Karpas-422 (cell line): Measurements from ENCODE around the gene NCAM2. TPM values are rescaled to one million over a fixed set of nuclear protein-coding genes. Genes with fewer than 3 reads are reported as not detected.

Source experiments
- DNase-seq: peaks from one replicate; pipeline ENCODE4 v3.0.0-alpha.2; 2015
- H2AFZ ChIP-seq: fragments of 200-600 bp; sonication (generic); 2 replicates; pipeline ENCODE4 v1.6.1; 2014; ENCODE audit warnings: antibody characterized with exemption, low read length, mixed read lengths
- H3K27ac ChIP-seq: fragments of 200-600 bp; sonication (generic); 2 replicates; pipeline ENCODE4 v1.5.1; 2014; ENCODE audit warnings: mild to moderate bottlenecking, low read length, moderate library complexity
- H3K27me3 ChIP-seq: fragments of 200-600 bp; sonication (generic); 2 replicates; pipeline ENCODE4 v1.6.1; 2014; ENCODE audit warnings: low read length, mixed read lengths
- H3K36me3 ChIP-seq: fragments of 200-600 bp; sonication (generic); 2 replicates; pipeline ENCODE4 v1.6.1; 2014; ENCODE audit warnings: low read length, mixed read lengths; ENCODE audit not compliant: insufficient read depth
- H3K4me1 ChIP-seq: fragments of 200-600 bp; sonication (generic); 2 replicates; pipeline ENCODE4 v1.6.1; 2014; ENCODE audit warnings: mild to moderate bottlenecking, low read length, mixed read lengths
- H3K4me2 ChIP-seq: fragments of 200-600 bp; sonication (generic); 2 replicates; pipeline ENCODE4 v1.6.1; 2014; ENCODE audit warnings: low read length, low read depth, mild to moderate bottlenecking; ENCODE audit not compliant: poor library complexity, severe bottlenecking
- H3K4me3 ChIP-seq: fragments of 200-600 bp; sonication (generic); 2 replicates; pipeline ENCODE4 v1.5.1; 2014; ENCODE audit warnings: mild to moderate bottlenecking, antibody characterized with exemption, low read length, mixed read lengths
- H3K79me2 ChIP-seq: fragments of 200-600 bp; sonication (generic); 2 replicates; pipeline ENCODE4 v1.6.1; 2014; ENCODE audit warnings: mild to moderate bottlenecking, low read length, mixed read lengths
- H3K9ac ChIP-seq: fragments of 200-600 bp; sonication (generic); 2 replicates; pipeline ENCODE4 v1.6.0; 2014; ENCODE audit warnings: low read length
- H3K9me2 ChIP-seq: fragments of 200-600 bp; sonication (generic), shearing (Covaris generic); replicated peaks from 2 replicates; pipeline ENCODE4 v1.6.0; 2014; ENCODE audit warnings: mild to moderate bottlenecking, low read length, moderate library complexity; ENCODE audit not compliant: insufficient read depth
- H3K9me3 ChIP-seq: fragments of 300-700, 200-600 bp; sonication (generic); 2 replicates; pipeline ENCODE4 v1.6.1; 2014; ENCODE audit warnings: low read length, mixed read lengths
- H4K20me1 ChIP-seq: fragments of 200-600 bp; sonication (generic); 2 replicates; pipeline ENCODE4 v1.6.1; 2014; ENCODE audit warnings: mild to moderate bottlenecking, antibody characterized with exemption, low read length, low read depth; ENCODE audit not compliant: insufficient read depth
- total RNA-seq: library from RNA; depleted of rRNA; stranded (reverse); fragments of >200 nt; shearing (Covaris generic); gene quantifications from 2 replicates; pipeline ENCODE4 v1.2.3, GENCODE V29; 2014; ENCODE audit warnings: low replicate concordance

NCAM2 gene
- total RNA-seq, 1 experiment from 2014 or later = not detected

DNA sequence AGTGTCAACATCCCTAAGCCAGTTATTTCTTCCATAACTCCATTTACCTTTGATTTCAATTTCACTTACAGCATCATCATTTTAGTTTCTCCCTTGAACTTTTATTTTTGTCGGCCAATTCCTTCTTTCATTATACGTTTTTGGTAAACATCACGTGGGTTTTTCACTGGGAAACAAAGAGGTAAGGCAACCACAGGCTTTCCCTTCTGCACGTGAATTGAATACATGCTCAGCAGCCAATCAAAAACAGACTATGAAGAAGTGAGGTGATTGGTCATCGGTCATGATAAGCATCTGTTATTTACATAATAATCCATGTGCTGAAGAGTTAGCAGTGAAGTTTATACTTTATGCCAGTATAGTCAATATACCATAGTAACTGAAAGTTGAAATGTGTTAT, 98.7 kb downstream of the NCAM2 start:
- no peak overlapping the region for H3K27ac ChIP-seq
- no peak for DNase-seq
- H3K4me2 ChIP-seq = no peak overlapping the region
- H3K4me1 ChIP-seq = no peaks in the 10 kb centered on the region
- no peak overlapping the region for H2AFZ ChIP-seq
- no peaks in the 10 kb centered on the region for H4K20me1 ChIP-seq
- H3K79me2 ChIP-seq = no peaks in the 10 kb centered on the region
- H3K9me2 ChIP-seq = no peaks in the 10 kb centered on the region
- no peaks in the 10 kb centered on the region for H3K9me3 ChIP-seq
- H3K27me3 ChIP-seq = no peaks in the 10 kb centered on the region
- H3K9ac ChIP-seq = no peak overlapping the region
- no peaks in the 10 kb centered on the region for H3K36me3 ChIP-seq
- H3K4me3 ChIP-seq = no peak overlapping the region

DNA sequence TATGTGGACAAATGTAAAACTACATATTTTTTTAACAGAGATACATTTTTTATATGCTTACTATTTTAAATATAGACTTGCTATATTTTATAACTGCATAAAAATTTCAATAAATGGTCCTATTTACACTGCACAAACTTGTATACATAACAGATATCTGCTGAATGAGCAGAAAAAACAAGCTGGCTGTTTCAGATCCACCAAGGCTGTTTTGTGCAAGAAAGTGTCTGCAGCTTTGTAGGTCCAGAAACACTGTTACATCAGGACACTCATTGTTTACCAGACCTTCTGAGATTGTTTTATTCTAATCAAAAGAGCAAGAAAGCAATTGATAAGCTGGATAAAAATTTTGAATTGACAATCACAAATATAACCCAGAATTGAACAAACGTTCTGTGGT, 99.3 kb downstream of the NCAM2 start:
- no peaks in the 10 kb centered on the region for H3K9me2 ChIP-seq
- no peak overlapping the region for H3K4me2 ChIP-seq
- H2AFZ ChIP-seq = no peak overlapping the region
- no peak for DNase-seq
- H3K79me2 ChIP-seq = no peaks in the 10 kb centered on the region
- no peaks in the 10 kb centered on the region for H3K4me1 ChIP-seq
- no peaks in the 10 kb centered on the region for H3K9me3 ChIP-seq
- no peak overlapping the region for H3K27ac ChIP-seq
- H3K36me3 ChIP-seq = no peaks in the 10 kb centered on the region
- H3K4me3 ChIP-seq = no peak overlapping the region
- no peaks in the 10 kb centered on the region for H4K20me1 ChIP-seq
- no peak overlapping the region for H3K9ac ChIP-seq
- no peaks in the 10 kb centered on the region for H3K27me3 ChIP-seq

DNA sequence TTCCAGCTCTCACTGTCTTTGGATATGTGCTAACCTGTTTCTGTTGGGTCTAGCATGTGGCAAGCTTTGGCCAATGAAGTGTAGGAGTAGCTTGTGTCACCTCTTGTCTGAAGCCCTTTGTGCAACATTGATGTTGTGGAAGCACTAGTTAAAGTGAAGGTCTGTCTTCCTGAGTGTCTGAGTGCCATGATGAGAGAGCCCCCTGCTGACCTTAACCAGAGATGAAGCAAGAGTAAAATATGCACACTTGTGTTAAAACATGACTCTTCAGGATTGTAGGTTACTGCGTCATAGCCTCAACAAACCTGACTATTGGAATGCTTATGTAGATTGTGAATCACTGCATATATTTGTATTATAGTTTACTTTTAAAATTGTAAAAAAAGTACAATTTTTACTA, 103.7 kb downstream of the NCAM2 start:
- peak; percentile 60 for DNase-seq
- Histone ChIP-seq H3K27me3 (no peaks in the 10 kb centered on the region), H3K9me3 (no peaks in the 10 kb centered on the region), H2AFZ (no peak overlapping the region), H3K36me3 (no peaks in the 10 kb centered on the region), H3K9ac (no peak overlapping the region), H3K4me3 (no peak overlapping the region), H3K27ac (no peak overlapping the region), H3K9me2 (no peaks in the 10 kb centered on the region), H3K4me1 (no peaks in the 10 kb centered on the region), H3K4me2 (no peak overlapping the region), H3K79me2 (no peaks in the 10 kb centered on the region), H4K20me1 (no peaks in the 10 kb centered on the region)

DNA sequence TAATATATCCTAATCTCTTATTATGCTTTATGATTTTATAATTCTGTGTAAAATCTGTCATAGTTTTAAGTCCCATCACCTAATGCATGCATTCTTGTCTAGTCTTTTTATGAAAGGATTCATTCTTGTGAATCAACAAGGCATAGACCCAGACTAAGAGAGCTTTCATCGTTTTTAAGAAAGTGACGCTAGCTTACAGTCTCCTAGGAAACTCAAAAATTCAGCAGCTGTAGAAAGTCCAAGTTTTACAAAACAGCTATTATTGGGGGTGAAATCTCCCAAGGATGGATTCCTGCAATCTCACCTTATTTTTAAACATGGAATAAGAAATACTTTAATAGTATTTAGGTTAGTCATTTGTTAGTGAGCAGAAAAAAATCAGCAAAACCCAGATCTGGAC, 104.7 kb downstream of the NCAM2 start:
- Histone ChIP-seq H3K9me3 (no peaks in the 10 kb centered on the region), H3K27me3 (no peaks in the 10 kb centered on the region), H3K9ac (no peak overlapping the region), H3K4me2 (no peak overlapping the region), H3K36me3 (no peaks in the 10 kb centered on the region), H3K4me3 (no peak overlapping the region), H3K9me2 (no peaks in the 10 kb centered on the region), H3K79me2 (no peaks in the 10 kb centered on the region), H3K4me1 (no peaks in the 10 kb centered on the region), H2AFZ (no peak overlapping the region), H4K20me1 (no peaks in the 10 kb centered on the region), H3K27ac (no peak overlapping the region)
- DNase-seq = no peak

DNA sequence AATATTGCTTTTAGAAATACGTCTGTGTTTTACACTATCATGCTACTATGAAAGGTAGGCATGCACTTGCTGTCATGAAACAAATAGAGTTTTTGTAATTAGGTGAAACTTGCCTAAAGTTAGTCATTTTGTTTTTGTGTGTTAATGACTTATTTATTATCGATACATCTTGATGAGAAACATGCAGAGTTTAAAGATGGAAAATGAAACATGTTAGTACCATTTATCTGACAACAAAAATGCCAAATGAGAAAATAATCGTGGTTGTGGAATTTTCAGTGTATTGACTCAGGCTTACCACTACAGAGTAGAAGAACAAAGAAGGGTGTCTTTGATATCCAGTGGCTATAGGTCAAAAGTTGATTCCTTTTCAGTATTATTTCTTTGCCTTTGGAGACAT, 105.5 kb downstream of the NCAM2 start:
- Histone ChIP-seq H3K36me3 (no peaks in the 10 kb centered on the region), H3K9me3 (no peaks in the 10 kb centered on the region), H3K4me3 (no peak overlapping the region), H3K4me1 (no peaks in the 10 kb centered on the region), H3K27ac (no peak overlapping the region), H2AFZ (no peak overlapping the region), H4K20me1 (no peaks in the 10 kb centered on the region), H3K4me2 (no peak overlapping the region), H3K9ac (no peak overlapping the region), H3K79me2 (no peaks in the 10 kb centered on the region), H3K9me2 (no peaks in the 10 kb centered on the region), H3K27me3 (no peaks in the 10 kb centered on the region)
- DNase-seq = no peak

DNA sequence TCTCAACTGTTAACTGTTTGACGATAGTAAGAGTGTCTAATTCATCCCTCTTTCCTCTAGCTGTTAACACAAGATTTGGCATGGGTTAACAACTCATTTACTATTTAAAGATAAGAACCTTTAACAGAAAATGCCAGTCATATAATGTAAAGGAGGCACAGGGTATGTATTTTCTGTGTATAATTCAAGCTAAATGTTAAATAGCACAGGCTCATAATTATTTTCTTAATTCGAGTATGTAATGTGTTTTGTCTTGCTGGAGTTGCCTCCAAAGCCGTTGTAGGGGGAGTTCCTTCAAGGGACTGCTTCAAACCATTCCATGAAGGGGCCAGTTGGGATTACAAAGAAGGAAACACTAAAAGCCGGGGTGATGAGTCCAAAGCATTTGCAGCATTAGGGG, 111.5 kb downstream of the NCAM2 start:
- Histone ChIP-seq H3K79me2 (no peaks in the 10 kb centered on the region), H4K20me1 (no peaks in the 10 kb centered on the region), H3K9ac (no peak overlapping the region), H3K9me3 (no peaks in the 10 kb centered on the region), H3K4me1 (no peaks in the 10 kb centered on the region), H3K27me3 (no peaks in the 10 kb centered on the region), H3K9me2 (no peaks in the 10 kb centered on the region), H3K27ac (no peak overlapping the region), H3K36me3 (no peaks in the 10 kb centered on the region), H2AFZ (no peak overlapping the region), H3K4me3 (no peak overlapping the region), H3K4me2 (no peak overlapping the region)
- no peak for DNase-seq

DNA sequence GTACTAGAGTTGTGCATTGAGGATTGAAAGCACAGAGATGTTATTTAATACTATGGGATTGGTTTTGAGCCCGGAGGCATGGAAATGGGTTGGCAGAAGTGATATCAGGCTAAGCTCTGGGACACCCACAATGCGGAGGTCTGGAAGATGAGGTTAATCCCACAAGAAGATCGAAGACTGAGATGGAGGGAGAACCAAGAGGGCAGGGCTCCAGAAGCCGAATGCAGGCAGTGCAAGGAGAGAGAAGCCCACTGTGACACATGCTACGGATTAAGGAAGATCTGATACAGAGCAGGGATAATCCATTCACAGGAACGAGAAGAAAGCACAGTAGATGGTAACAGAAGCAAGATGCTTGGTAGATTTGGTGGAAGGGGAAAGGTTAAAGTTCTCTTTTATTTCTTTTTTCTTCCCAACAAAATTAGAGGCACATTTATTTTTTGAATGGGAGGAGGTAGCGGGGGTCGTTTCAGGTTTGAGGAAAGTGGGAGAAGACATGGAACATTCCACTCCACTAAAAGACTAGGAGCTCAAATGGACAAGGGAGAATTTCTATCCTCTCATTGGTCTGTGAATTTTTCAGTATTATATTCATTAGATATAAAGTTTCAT, 113.2 kb downstream of the NCAM2 start:
- Histone ChIP-seq H3K9ac (no peak overlapping the region), H3K4me1 (no peaks in the 10 kb centered on the region), H3K9me2 (no peaks in the 10 kb centered on the region), H3K79me2 (no peaks in the 10 kb centered on the region), H3K27me3 (no peaks in the 10 kb centered on the region), H3K9me3 (no peaks in the 10 kb centered on the region), H2AFZ (no peak overlapping the region), H4K20me1 (no peaks in the 10 kb centered on the region), H3K27ac (no peak overlapping the region), H3K4me2 (no peak overlapping the region), H3K4me3 (no peak overlapping the region), H3K36me3 (no peaks in the 10 kb centered on the region)
- no peak for DNase-seq

DNA sequence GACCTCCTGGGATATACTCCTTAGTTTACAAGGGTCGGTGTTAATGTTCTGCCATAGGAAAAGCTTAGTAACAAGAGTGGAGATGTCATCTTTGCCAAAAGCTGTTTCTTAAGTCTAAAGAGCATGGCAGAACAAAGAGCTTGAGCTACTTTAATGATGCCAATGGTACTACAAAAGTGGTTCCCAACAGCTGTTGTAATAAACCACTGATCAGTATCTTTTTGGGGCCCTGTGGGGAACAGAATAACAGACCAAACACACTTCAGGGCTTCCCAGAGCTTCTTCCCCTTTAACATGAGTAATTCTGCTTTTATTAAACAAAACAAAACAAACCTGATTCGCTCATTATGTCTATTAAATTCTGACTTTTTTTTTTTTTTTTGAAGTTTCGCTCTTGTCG, 116.3 kb downstream of the NCAM2 start:
- H3K27me3 ChIP-seq = no peaks in the 10 kb centered on the region
- no peak overlapping the region for H2AFZ ChIP-seq
- H3K27ac ChIP-seq = no peak overlapping the region
- no peaks in the 10 kb centered on the region for H3K9me3 ChIP-seq
- no peaks in the 10 kb centered on the region for H3K4me1 ChIP-seq
- H3K4me2 ChIP-seq = no peak overlapping the region
- H3K36me3 ChIP-seq = no peaks in the 10 kb centered on the region
- H3K9me2 ChIP-seq = no peaks in the 10 kb centered on the region
- no peak overlapping the region for H3K4me3 ChIP-seq
- no peaks in the 10 kb centered on the region for H4K20me1 ChIP-seq
- H3K79me2 ChIP-seq = no peaks in the 10 kb centered on the region
- no peak for DNase-seq
- no peak overlapping the region for H3K9ac ChIP-seq

DNA sequence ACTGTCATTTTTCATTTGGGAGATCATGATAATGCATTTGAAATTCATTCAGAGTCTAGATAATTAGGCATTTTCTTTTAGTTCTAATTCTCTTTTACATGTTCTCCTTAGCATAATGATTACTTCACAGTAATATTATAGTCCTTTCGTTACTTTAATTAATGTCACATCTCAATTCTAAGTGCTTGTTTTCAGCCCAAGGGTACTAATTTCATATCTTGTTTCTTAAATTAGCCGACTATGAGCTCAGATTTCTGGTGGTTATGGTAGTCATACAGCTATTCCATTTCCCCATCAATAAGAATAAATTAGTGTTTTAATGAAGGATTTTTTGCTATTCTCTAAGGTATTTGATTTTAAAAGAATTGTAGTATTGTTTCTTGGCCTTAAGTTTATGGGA, 120.9 kb downstream of the NCAM2 start:
- DNase-seq = no peak
- Histone ChIP-seq H3K27me3 (no peaks in the 10 kb centered on the region), H3K4me1 (no peaks in the 10 kb centered on the region), H3K4me3 (no peak overlapping the region), H3K4me2 (no peak overlapping the region), H2AFZ (no peak overlapping the region), H3K9me3 (no peaks in the 10 kb centered on the region), H3K9ac (no peak overlapping the region), H3K27ac (no peak overlapping the region), H3K9me2 (no peaks in the 10 kb centered on the region), H4K20me1 (no peaks in the 10 kb centered on the region), H3K79me2 (no peaks in the 10 kb centered on the region), H3K36me3 (no peaks in the 10 kb centered on the region)
